H1 (cell line): ENCODE data around the gene CEP290. TPM values are rescaled to one million over a fixed set of nuclear protein-coding genes. Genes with fewer than 3 reads are reported as not detected.

ENCODE experiments used
- CTCF ChIA-PET: fragments of 300-600 bp; sonication (Branson Sonifier 250); formaldehyde crosslinking; loops from one replicate; lab custom pipeline; 2021; ENCODE audit not compliant: partially characterized antibody; lab: Charles Lee
- POLR2A ChIA-PET: fragments of 300-600 bp; sonication (Branson Sonifier 250); formaldehyde crosslinking; loops from one replicate; lab custom pipeline; 2021; ENCODE audit warnings: inconsistent platforms; ENCODE audit not compliant: partially characterized antibody; lab: Charles Lee
- DNase-seq, 2 experiments: peaks; one replicate each; pipeline versions ENCODE4 v3.0.0 to v3.0.0-alpha.2; 2010 to 2022; ENCODE audit warnings: low spot score in 2 of 2, low read depth in 1 of 2, mixed read lengths in 1 of 2
- FAIRE-seq: peaks from 2 replicates; lab custom pipeline; 2011; peaks lifted over from hg19 to GRCh38; lab: Jason Lieb, UNC
- H2AFZ ChIP-seq: 2 replicates; pipeline ENCODE4 v1.8.1; 2012; ENCODE audit warnings: low read length, inconsistent platforms
- H2AK5ac ChIP-seq: 2 replicates; pipeline ENCODE4 v1.6.1; 2013; ENCODE audit warnings: low read depth, low read length
- H2BK120ac ChIP-seq: replicated peaks from 2 replicates; pipeline ENCODE3; 2013; ENCODE audit warnings: low read depth, low read length, inconsistent platforms
- H2BK12ac ChIP-seq: 2 replicates; pipeline ENCODE4 v1.6.1; 2013; ENCODE audit warnings: low read depth, low read length
- H2BK15ac ChIP-seq: 2 replicates; pipeline ENCODE4 v1.6.1; 2013; ENCODE audit warnings: low read length
- H2BK20ac ChIP-seq: 2 replicates; pipeline ENCODE4 v1.6.1; 2013; ENCODE audit warnings: low read length
- H2BK5ac ChIP-seq: 2 replicates; pipeline ENCODE4 v1.6.1; 2013; ENCODE audit warnings: low read depth, low read length
- H3K14ac ChIP-seq: 2 replicates; pipeline ENCODE4 v1.6.1; 2013; ENCODE audit warnings: inconsistent platforms; ENCODE audit not compliant: insufficient read length
- H3K18ac ChIP-seq: 2 replicates; pipeline ENCODE4 v1.6.1; 2013; ENCODE audit warnings: low read length; ENCODE audit errors: extremely low read depth
- H3K23ac ChIP-seq: 2 replicates; pipeline ENCODE4 v1.6.1; 2013; ENCODE audit warnings: inconsistent platforms; ENCODE audit not compliant: insufficient read length
- H3K23me2 ChIP-seq: 2 replicates; pipeline ENCODE4 v1.6.1; 2013; ENCODE audit warnings: low read depth, low read length
- H3K27ac ChIP-seq: 2 replicates; pipeline ENCODE4 v1.6.1; 2011; ENCODE audit warnings: low read depth, low read length, inconsistent platforms
- H3K27me3 ChIP-seq, 4 experiments: replicated peaks in 1 of 4; 1 replicate in 1 of 4; 2 replicates in 3 of 4; pipeline versions ENCODE4 v1.6.1 to v1.8.1; 2011 to 2013; ENCODE audit warnings: low read length in 3 of 4, mild to moderate bottlenecking in 3 of 4, inconsistent platforms in 2 of 4, mixed read lengths in 2 of 4, moderate library complexity in 1 of 4; ENCODE audit not compliant: control insufficient read depth in 3 of 4, insufficient read depth in 3 of 4; ENCODE audit errors: extremely low read depth in 1 of 4
- H3K36me3 ChIP-seq, 4 experiments: 2 replicates each; pipeline versions ENCODE4 v1.6.1 to v1.8.1; 2011 to 2013; ENCODE audit warnings: mild to moderate bottlenecking in 4 of 4, low read length in 3 of 4, moderate library complexity in 2 of 4, control low read depth in 1 of 4, inconsistent platforms in 1 of 4; ENCODE audit not compliant: insufficient read depth in 4 of 4, control insufficient read depth in 2 of 4
- H3K4ac ChIP-seq: replicated peaks from 2 replicates; pipeline ENCODE3; 2013; ENCODE audit warnings: low read length, low read depth, mixed read lengths, inconsistent platforms; ENCODE audit not compliant: insufficient read length
- H3K4me1 ChIP-seq, 4 experiments: replicated peaks in 1 of 4; 1 replicate in 1 of 4; 2 replicates in 3 of 4; pipeline versions ENCODE4 v1.6.1 to v1.8.1; 2011 to 2013; ENCODE audit warnings: low read length in 3 of 4, inconsistent platforms in 2 of 4, mixed read lengths in 1 of 4; ENCODE audit not compliant: insufficient read depth in 4 of 4, control insufficient read depth in 3 of 4
- H3K4me2 ChIP-seq, 2 experiments: 2 replicates each; pipeline versions ENCODE4 v1.6.1 to v1.8.1; 2011 to 2013; ENCODE audit warnings: low read depth in 2 of 2, low read length in 2 of 2, control low read depth in 1 of 2, inconsistent platforms in 1 of 2, mild to moderate bottlenecking in 1 of 2; ENCODE audit not compliant: insufficient read depth in 1 of 2
- H3K4me3 ChIP-seq, 4 experiments: fragments of 200-600, 300-600 bp in 1 of 4; sonication (generic), shearing (Covaris generic), sonication (Bioruptor Twin) in 1 of 4; 2 replicates each; pipeline versions ENCODE4 v1.5.1 to v1.8.1; 2011 to 2016; ENCODE audit warnings: low read length in 4 of 4, low read depth in 3 of 4, control low read depth in 2 of 4, inconsistent platforms in 2 of 4, mild to moderate bottlenecking in 2 of 4, mixed read lengths in 1 of 4, moderate library complexity in 1 of 4; ENCODE audit not compliant: insufficient read depth in 2 of 4; ENCODE audit errors: extremely low read depth in 1 of 4
- H3K56ac ChIP-seq: replicated peaks from 2 replicates; pipeline ENCODE3; 2013; ENCODE audit warnings: low read depth, mild to moderate bottlenecking, mixed read lengths, low read length, inconsistent platforms; ENCODE audit not compliant: insufficient read length
- H3K79me1 ChIP-seq: 2 replicates; pipeline ENCODE4 v1.6.1; 2013; ENCODE audit warnings: low read depth, low read length, control low read depth
- H3K79me2 ChIP-seq, 2 experiments: 2 replicates each; pipeline versions ENCODE4 v1.6.1 to v1.8.1; 2012 to 2013; ENCODE audit warnings: low read length in 2 of 2, mild to moderate bottlenecking in 2 of 2, inconsistent platforms in 1 of 2; ENCODE audit not compliant: insufficient read depth in 2 of 2, control insufficient read depth in 1 of 2
- H3K9ac ChIP-seq, 4 experiments: replicated peaks in 1 of 4; 1 replicate in 1 of 4; 2 replicates in 3 of 4; pipeline versions ENCODE4 v1.6.1 to v1.8.1; 2011 to 2013; ENCODE audit warnings: low read depth in 3 of 4, low read length in 3 of 4, control low read depth in 2 of 4, mild to moderate bottlenecking in 2 of 4, moderate library complexity in 2 of 4, inconsistent platforms in 1 of 4; ENCODE audit errors: extremely low read depth in 1 of 4
- H3K9me3 ChIP-seq, 2 experiments: 2 replicates each; pipeline versions ENCODE4 v1.6.1 to v1.8.1; 2012 to 2013; ENCODE audit warnings: mild to moderate bottlenecking in 2 of 2, moderate library complexity in 2 of 2, control low read depth in 1 of 2, inconsistent platforms in 1 of 2, low read depth in 1 of 2, low read length in 1 of 2, mixed read lengths in 1 of 2; ENCODE audit not compliant: insufficient read depth in 2 of 2
- H4K20me1 ChIP-seq, 2 experiments: replicated peaks in 1 of 2; 2 replicates each; pipeline versions ENCODE3 to v1.8.1; 2011 to 2013; ENCODE audit warnings: inconsistent platforms in 2 of 2, low read length in 2 of 2, mild to moderate bottlenecking in 1 of 2; ENCODE audit not compliant: insufficient read depth in 2 of 2, control insufficient read depth in 1 of 2
- H4K5ac ChIP-seq: 2 replicates; pipeline ENCODE4 v1.6.1; 2013; ENCODE audit warnings: low read length, low read depth, mixed read lengths, inconsistent platforms; ENCODE audit not compliant: insufficient read length
- H4K8ac ChIP-seq: 2 replicates; pipeline ENCODE4 v1.8.0; 2013; ENCODE audit warnings: mild to moderate bottlenecking, moderate library complexity, low read length, inconsistent platforms; ENCODE audit not compliant: insufficient read depth; ENCODE audit errors: extremely low read depth
- H4K91ac ChIP-seq: replicated peaks from 2 replicates; pipeline ENCODE3; 2013; ENCODE audit warnings: low read length, mixed read lengths, inconsistent platforms; ENCODE audit not compliant: insufficient read length
- RAD21 ChIP-seq, 2 experiments: IDR thresholded peaks in 1 of 2; conservative IDR thresholded peaks in 1 of 2; 2 replicates each; pipeline ENCODE4 v1.6.1; 2011; ENCODE audit warnings: low read depth in 2 of 2, low read length in 2 of 2, improper control_type of control experiment in 1 of 2, inconsistent platforms in 1 of 2, mild to moderate bottlenecking in 1 of 2, moderate library complexity in 1 of 2
- SP4 ChIP-seq: IDR thresholded peaks from 2 replicates; pipeline ENCODE4 v1.6.1; 2012; ENCODE audit warnings: low read length, inconsistent platforms
- WGBS, 2 experiments: shearing (Covaris generic) in 1 of 2; methylation state at CpG; one replicate each; pipeline versions ENCODE4 v1.1.6 to v1.1.7; 2013 to 2015; ENCODE audit warnings: low lambda C conversion rate in 2 of 2, mixed read lengths in 2 of 2, inconsistent platforms in 1 of 2, low coverage in 1 of 2, missing lambda C conversion rate in 1 of 2; ENCODE audit not compliant: insufficient replicate concordance in 2 of 2, insufficient coverage in 1 of 2, insufficient read length in 1 of 2; ENCODE audit errors: extremely low coverage in 1 of 2, missing lambda C conversion rate in 1 of 2; 5-methylcytosine and 5-hydroxymethylcytosine counted together
- polyA plus RNA-seq, 7 experiments: library from polyadenylated mRNA; depleted of rRNA in 3 of 7; stranded (reverse) in 5 of 7; unstranded in 2 of 7; fragments of >200 nt in 5 of 7; fragments of 200-250 nt in 2 of 7; gene quantifications; 1 replicate in 5 of 7; 2 replicates in 1 of 7; 4 replicates in 1 of 7; pipeline versions ENCODE4 v1.2.1 to v1.2.3, GENCODE V29; 2011 to 2013; ENCODE audit warnings: missing spikeins in 2 of 7, mixed read lengths in 2 of 7
- total RNA-seq: library from RNA; stranded (reverse); fragmentation: NEBNext Ultra II Directional; extraction: Animal tissue kit (Norgen Biotek cat#: 25700); gene quantifications from 2 replicates; pipeline ENCODE4 v1.2.1, GENCODE V29; 2021

Gene CEP290
- total and polyA plus RNA-seq, 2 of the 8 experiments (the other 6 are each of a cell fraction or from before 2014, with no cell fraction given): 2.1 to 5.9 TPM

GRCh38 chr12:88153959-88154358 is 12.1 kb upstream of the CEP290 start:
- Histone ChIP-seq H4K91ac (no peak overlapping the region), H3K79me2 (peaks cover 0 to 26% of the 10 kb centered on the region in 2 experiments; a peak in 2 of 4 replicates), H2BK20ac (no peak overlapping the region), H3K56ac (no peak overlapping the region), H3K4me1 (peaks cover 2 to 10% (median 6%) of the 10 kb centered on the region in 4 experiments; a peak in 4 of 7 replicates), H2BK12ac (no peak overlapping the region), H2BK120ac (no peak overlapping the region), H3K27me3 (no peaks in the 10 kb centered on the region), H3K23ac (no peak overlapping the region), H3K36me3 (peaks cover 0 to 6% (median 0%) of the 10 kb centered on the region in 4 experiments; a peak in 1 of 8 replicates), H3K4me2 (no peak overlapping the region), H2AFZ (no peak overlapping the region), H3K4ac (no peak overlapping the region), H3K79me1 (no peaks in the 10 kb centered on the region), H2BK15ac (no peak overlapping the region), H3K27ac (no peak overlapping the region), H3K9me3 (no peaks in the 10 kb centered on the region), H3K18ac (no peak overlapping the region), H4K5ac (no peak overlapping the region), H2BK5ac (no peak overlapping the region), H3K14ac (no peak overlapping the region), H3K4me3 (no peak overlapping the region), H3K9ac (no peak overlapping the region), H4K20me1 (no peaks in the 10 kb centered on the region), H2AK5ac (no peak overlapping the region), H4K8ac (no peak overlapping the region), H3K23me2 (no peaks in the 10 kb centered on the region)
- POLR2A ChIA-PET: no interaction called here
- FAIRE-seq: no peak
- no peak for DNase-seq
- no peak for TF ChIP-seq SP4
- TF ChIP-seq RAD21 (IDR thresholded peaks at IDR 0.05 in 1 of 2, conservative IDR thresholded peaks at IDR 0.05 in 1 of 2; ENCODE audit: low read depth in 2 of 2, low read length in 2 of 2): peak in 1 of 2 experiments; percentile 37; a peak in 3 of 4 replicates
- CTCF ChIA-PET: interaction anchor here (0.6 to 1.5 kb wide), 4 partner anchors 16 to 865 kb away, joined by 3 to 4 read pairs (median 4); no protein-coding TSS in a partner anchor
- WGBS, 2 experiments: 95% methylated on average over 3 of the region's 3 CpGs; no CpG with 5 or more reads in 1 of the 2 experiments
